ENCODE data around the gene RNASEH2A.

Gene RNASEH2A

DNA sequence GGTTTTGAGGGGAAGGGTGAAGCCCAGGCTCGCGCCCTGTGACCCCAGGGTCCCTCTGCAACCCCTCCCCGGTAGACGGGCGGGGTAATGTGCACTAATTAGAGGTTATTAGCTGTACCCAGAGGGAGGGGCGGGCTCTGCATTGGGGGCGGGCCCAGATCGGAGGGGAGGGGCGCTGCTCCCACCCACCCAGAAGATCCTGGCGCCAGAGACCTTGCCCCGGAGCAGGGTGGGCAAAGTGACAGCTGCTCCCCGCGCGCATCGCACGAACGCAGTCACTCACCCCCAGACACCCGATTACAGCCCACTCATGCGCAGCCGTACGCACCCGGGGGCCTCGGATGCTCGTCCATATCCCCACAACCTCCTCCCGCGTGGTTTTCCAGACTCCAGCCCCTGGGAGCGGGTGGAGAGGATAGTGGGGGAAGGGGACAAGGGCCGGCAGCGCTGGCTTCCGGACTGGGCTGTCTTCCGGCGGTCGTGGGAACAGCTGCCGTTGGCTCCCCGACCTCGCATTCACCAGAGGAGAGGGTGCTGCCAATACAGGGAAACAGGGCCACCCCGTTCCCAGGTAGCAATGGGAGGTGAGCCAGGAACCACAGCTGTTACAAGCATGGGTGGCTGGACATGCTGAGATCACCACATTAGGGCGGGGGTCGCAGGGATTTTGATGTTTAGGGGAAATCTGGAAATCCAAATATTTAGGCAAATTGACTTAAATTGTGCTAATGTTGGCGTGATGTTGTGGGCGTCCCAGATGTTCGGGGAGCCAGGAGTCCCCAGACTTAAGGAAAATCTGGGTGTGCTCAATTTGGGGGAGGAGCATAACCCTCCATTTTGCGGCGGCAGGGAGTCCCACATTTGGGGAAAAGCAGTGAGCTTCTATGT lies 28.1 kb upstream of the RNASEH2A start:
- H3K27ac Mint-ChIP-seq, result peak overlapping the region; percentile 87
- H3K4me3 Mint-ChIP-seq, result peak overlapping the region; percentile 83
- H3K9me3 Mint-ChIP-seq, result no peaks in the 10 kb centered on the region
- no peaks in the 10 kb centered on the region for H3K27me3 Mint-ChIP-seq
- peaks cover 37% of the 10 kb centered on the region for H3K4me1 Mint-ChIP-seq
- H3K36me3 Mint-ChIP-seq, result no peaks in the 10 kb centered on the region

DNA sequence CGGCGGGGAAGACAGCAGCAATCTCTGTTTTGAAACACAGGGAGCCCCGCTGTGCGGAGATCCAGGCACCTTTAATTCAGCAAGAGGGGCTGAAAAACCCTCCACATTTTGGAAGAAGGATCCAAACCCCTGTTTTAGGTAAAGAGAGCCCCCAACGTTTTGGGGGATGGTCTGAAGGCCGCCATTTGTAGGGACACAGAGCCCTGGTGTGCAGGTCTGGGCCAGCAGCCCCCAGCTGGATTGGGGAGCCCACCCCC lies 27.6 kb upstream of the RNASEH2A start:
- Mint-ChIP-seq H3K27me3 (no peaks in the 10 kb centered on the region), H3K4me3 (peak overlapping the region; percentile 83), H3K9me3 (no peaks in the 10 kb centered on the region), H3K36me3 (no peaks in the 10 kb centered on the region), H3K4me1 (peaks cover 35% of the 10 kb centered on the region), H3K27ac (no peak overlapping the region)

DNA sequence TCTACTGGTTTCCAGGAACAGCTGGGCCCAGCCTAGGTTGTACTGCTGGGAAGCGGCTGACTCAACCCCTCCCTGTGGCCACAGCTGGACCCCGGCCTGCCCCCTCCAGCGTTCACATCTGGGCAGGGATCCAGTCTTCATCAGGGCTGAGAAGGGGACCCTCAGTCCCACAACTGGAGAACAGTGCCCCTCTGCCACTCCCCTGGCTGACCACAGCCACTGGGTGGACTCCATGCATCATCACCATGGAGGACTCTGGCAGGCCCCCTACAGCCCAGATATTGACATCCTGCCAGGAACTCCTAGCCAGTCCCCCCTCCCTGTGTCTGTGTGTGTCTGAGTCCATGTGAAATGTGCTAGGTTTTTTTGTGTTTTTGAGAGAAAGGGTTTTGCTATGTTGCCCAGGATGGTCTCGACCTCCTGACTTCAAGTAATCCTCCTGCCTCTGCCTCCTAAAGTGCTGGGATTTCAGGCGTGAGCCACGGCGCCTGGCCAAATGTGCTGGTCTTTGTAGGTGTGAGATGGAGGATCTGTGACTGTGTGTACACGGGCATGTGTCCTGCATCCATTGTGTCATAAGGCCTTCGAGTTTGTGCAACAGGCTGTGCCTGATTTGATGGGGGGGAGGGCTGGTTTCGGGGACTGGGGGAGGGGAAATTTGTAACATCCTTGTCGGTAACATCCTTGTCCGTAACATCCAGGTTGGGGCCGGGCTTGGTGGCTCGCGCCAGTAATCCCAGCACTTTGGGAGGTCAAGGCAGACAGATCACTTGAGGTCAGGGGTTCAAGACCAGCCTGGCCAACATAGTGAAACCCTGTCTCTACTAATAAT lies 27.0 kb upstream of the RNASEH2A start:
- no peaks in the 10 kb centered on the region for H3K9me3 Mint-ChIP-seq
- no peaks in the 10 kb centered on the region for H3K27me3 Mint-ChIP-seq
- H3K27ac Mint-ChIP-seq, result peak overlapping the region; percentile 46
- peaks cover 34% of the 10 kb centered on the region for H3K4me1 Mint-ChIP-seq
- peak overlapping the region; percentile 21 for H3K4me3 Mint-ChIP-seq
- no peaks in the 10 kb centered on the region for H3K36me3 Mint-ChIP-seq

DNA sequence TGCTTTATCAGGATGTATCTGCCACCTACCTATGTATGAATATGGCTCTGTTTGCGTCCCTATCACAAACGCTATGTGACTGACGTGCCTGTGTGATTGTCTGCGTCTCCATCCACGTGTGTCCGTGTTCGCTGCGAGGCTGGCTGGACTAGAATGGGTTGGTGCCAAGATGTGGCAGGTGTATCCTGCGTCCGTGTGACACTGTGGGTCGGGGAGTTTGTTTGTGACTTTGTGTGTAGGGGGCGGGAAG lies 24.3 kb upstream of the RNASEH2A start:
- peaks cover 34% of the 10 kb centered on the region for H3K4me1 Mint-ChIP-seq
- no peaks in the 10 kb centered on the region for H3K36me3 Mint-ChIP-seq
- peak overlapping the region; percentile 87 for H3K4me3 Mint-ChIP-seq
- no peaks in the 10 kb centered on the region for H3K27me3 Mint-ChIP-seq
- H3K27ac Mint-ChIP-seq, result peak overlapping the region; percentile 97
- H3K9me3 Mint-ChIP-seq, result no peaks in the 10 kb centered on the region

DNA sequence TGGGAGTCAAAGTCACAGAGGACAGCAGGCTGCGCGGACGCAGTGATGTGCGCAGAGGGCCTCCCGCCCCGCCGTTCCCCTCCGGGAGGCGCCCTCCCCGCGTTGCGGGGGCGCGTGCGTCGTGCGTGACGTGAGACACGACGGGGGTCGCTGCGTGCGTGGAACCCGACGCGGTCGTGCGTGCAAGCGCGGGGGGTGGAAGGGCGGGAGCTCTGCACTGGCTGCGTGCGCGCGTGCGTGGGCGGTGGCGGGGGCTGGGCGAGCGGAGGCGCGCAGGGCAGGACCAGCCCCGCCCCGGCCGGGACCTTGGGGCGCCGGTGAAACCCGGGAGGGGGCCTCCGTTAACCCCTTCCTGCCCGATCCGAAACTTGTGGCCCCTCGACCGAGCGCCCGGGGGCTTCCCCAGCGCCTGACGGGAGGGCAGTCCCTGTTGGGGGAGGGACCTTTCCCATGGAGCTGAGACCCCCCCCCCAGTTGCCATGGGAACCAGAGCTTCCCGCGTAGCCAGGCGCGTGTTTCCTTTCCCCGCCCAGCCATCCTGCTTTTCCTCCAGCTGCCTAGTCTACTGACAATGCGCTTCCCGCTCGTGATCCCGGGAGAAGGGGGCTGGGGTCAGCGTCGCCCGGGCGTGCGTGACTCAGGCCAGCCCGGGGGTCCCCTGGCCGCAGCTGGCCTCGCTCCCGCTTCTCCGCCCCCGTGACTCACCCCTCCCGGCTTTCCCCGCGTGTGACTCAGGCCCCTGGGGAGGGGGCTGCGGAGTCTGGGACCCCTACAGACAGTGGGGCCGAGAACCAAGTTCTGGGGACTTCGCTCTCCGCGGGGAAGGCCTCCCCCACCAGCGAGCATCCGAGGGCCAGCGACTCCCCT lies 23.7 kb upstream of the RNASEH2A start:
- peaks cover 30% of the 10 kb centered on the region for H3K4me1 Mint-ChIP-seq
- H3K27me3 Mint-ChIP-seq, result no peaks in the 10 kb centered on the region
- H3K4me3 Mint-ChIP-seq, result peak overlapping the region; percentile 87
- H3K36me3 Mint-ChIP-seq, result no peaks in the 10 kb centered on the region
- no peaks in the 10 kb centered on the region for H3K9me3 Mint-ChIP-seq
- H3K27ac Mint-ChIP-seq, result peak overlapping the region; percentile 97

- no peaks in the 10 kb centered on the region for H3K36me3 Mint-ChIP-seq
- no peaks in the 10 kb centered on the region for H3K9me3 Mint-ChIP-seq
- H3K4me3 Mint-ChIP-seq, result peak overlapping the region; percentile 64
- H3K27me3 Mint-ChIP-seq, result no peaks in the 10 kb centered on the region
- peak overlapping the region; percentile 69 for H3K27ac Mint-ChIP-seq
- peaks cover 25% of the 10 kb centered on the region for H3K4me1 Mint-ChIP-seq
These were observed 23.0 kb upstream of the RNASEH2A start for GRCh38 chr19:12783291-12783848.

GRCh38 chr19:12783849-12784393 lies 22.5 kb upstream of the RNASEH2A start:
- Mint-ChIP-seq H3K4me1 (peaks cover 23% of the 10 kb centered on the region), H3K4me3 (peak overlapping the region; percentile 64), H3K27ac (peak overlapping the region; percentile 69), H3K9me3 (no peaks in the 10 kb centered on the region), H3K27me3 (no peaks in the 10 kb centered on the region), H3K36me3 (no peaks in the 10 kb centered on the region)

DNA sequence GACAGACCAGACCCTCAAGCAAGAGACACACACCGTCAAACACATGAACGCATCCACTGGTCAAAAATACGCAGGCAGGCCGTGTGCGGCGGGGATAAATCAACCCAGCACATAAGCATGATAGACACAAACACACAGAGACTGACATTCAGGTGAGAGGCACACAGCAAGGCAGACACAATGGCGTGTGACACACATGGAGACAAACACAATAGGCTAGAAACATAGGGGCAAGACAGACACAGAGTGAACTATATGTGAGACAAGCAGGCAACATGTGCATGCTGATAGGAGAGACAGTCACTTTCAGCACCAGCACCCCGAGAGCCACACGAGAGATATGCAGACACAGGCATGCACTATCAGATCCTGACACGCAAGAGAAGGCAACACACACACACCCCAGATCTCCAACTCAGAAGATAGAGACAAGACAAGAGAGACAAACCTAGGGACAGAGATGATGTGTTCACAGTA lies 22.0 kb upstream of the RNASEH2A start:
- H3K4me3 Mint-ChIP-seq, result no peak overlapping the region

GRCh38 chr19:12784871-12785430 lies 21.4 kb upstream of the RNASEH2A start:
- H3K27ac Mint-ChIP-seq, result no peak overlapping the region
- peaks cover 21% of the 10 kb centered on the region for H3K4me1 Mint-ChIP-seq
- no peaks in the 10 kb centered on the region for H3K36me3 Mint-ChIP-seq
- no peaks in the 10 kb centered on the region for H3K27me3 Mint-ChIP-seq
- H3K4me3 Mint-ChIP-seq, result no peak overlapping the region
- no peaks in the 10 kb centered on the region for H3K9me3 Mint-ChIP-seq

More for the DNA sequence above, 22.0 kb upstream of the RNASEH2A start:
- H3K27me3 Mint-ChIP-seq, result no peaks in the 10 kb centered on the region
- H3K27ac Mint-ChIP-seq, result no peak overlapping the region
- peaks cover 23% of the 10 kb centered on the region for H3K4me1 Mint-ChIP-seq
- no peaks in the 10 kb centered on the region for H3K9me3 Mint-ChIP-seq
- no peaks in the 10 kb centered on the region for H3K36me3 Mint-ChIP-seq

GRCh38 chr19:12785431-12786031 lies 20.9 kb upstream of the RNASEH2A start:
- H3K9me3 Mint-ChIP-seq, result no peaks in the 10 kb centered on the region
- no peaks in the 10 kb centered on the region for H3K27me3 Mint-ChIP-seq
- H3K36me3 Mint-ChIP-seq, result no peaks in the 10 kb centered on the region
- no peak overlapping the region for H3K4me3 Mint-ChIP-seq
- no peak overlapping the region for H3K27ac Mint-ChIP-seq
- H3K4me1 Mint-ChIP-seq, result peaks cover 26% of the 10 kb centered on the region

DNA sequence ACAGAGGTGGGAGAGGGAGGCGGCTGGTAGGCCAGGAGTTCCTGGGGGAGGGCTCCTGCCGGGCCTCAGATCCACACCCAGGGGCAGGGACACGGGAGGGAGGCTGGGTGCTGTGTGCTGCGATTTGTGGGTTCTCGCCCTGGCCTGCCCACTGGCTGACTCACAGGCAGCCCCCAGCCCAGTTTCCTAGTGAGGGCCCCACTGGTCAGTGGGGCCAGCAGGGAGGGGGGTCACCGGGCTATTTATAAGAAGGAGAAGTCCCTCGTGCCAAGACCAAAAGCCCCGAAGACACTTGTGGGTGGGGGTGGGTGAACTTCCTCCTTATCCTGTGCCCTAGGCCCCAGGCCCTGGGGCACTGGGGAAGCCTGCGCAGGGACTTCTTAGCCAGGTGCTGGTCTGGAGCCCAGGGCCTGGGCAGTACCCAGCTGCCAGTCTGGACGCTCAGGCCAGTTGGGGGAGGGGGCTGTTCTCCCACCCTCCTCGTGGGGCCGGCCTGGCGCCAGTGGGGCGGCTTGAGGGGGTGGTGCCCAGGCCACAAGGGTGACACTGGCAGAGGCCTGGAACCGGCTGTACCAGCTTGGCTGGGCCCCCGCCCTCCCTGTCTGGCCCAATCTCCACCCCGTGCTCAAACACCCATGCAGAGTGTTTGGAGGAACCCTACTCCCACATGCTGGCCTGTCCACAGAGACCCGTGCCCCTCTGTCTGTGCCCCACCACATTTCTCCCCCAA lies 20.1 kb upstream of the RNASEH2A start:
- Mint-ChIP-seq H3K27me3 (no peaks in the 10 kb centered on the region), H3K27ac (peak overlapping the region; percentile 24), H3K4me3 (no peak overlapping the region), H3K4me1 (peaks cover 31% of the 10 kb centered on the region), H3K9me3 (no peaks in the 10 kb centered on the region), H3K36me3 (no peaks in the 10 kb centered on the region)

DNA sequence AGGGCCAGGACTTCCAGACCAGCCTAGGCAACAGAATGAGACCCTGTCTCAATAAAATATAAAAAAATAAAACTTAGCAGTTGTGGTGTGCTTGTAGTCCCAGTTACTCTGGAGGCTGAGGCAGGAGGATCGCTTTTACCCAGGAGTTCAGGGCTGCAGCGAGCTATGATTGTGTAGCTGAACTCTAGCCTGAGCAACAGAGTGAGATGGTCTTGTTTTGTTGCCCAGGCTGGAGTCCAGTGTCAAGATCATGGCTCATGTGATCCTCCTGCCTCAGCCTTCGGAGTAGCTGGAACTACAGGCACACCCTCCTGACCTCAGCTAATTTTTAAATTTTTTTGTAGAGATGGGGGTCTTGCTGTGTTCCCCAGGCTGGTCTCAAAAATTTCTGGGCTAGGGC lies 19.4 kb upstream of the RNASEH2A start:
- no peaks in the 10 kb centered on the region for H3K9me3 Mint-ChIP-seq
- no peak overlapping the region for H3K27ac Mint-ChIP-seq
- H3K4me3 Mint-ChIP-seq, result no peak overlapping the region
- no peaks in the 10 kb centered on the region for H3K27me3 Mint-ChIP-seq
- H3K36me3 Mint-ChIP-seq, result no peaks in the 10 kb centered on the region
- peaks cover 25% of the 10 kb centered on the region for H3K4me1 Mint-ChIP-seq

DNA sequence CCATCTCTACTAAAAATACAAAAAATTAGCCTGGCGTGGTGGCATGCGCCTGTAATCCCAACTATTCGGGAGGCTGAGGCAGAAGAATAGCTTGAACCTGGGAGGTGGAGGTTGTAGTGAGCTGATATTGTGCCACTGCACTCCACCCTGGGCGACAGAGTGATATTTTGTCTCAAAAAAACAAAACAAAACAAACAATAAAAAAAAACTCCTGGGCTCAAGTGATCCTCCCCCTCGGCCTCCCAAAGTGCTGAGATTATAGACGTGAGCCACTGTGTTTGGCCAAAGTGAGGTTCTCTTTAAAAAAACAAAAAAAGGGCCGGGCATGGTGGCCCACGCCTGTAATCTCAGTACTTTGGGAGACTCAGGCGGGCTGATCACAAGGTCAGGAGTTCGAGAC lies 18.9 kb upstream of the RNASEH2A start:
- H3K9me3 Mint-ChIP-seq, result no peaks in the 10 kb centered on the region
- no peak overlapping the region for H3K4me3 Mint-ChIP-seq
- peaks cover 21% of the 10 kb centered on the region for H3K4me1 Mint-ChIP-seq
- H3K36me3 Mint-ChIP-seq, result no peaks in the 10 kb centered on the region
- H3K27me3 Mint-ChIP-seq, result no peaks in the 10 kb centered on the region
- H3K27ac Mint-ChIP-seq, result no peak overlapping the region

- Mint-ChIP-seq H3K4me1 (peaks cover 21% of the 10 kb centered on the region), H3K27me3 (no peaks in the 10 kb centered on the region), H3K4me3 (no peak overlapping the region), H3K36me3 (no peaks in the 10 kb centered on the region), H3K9me3 (no peaks in the 10 kb centered on the region), H3K27ac (peak overlapping the region; percentile 30)
These were observed 18.2 kb upstream of the RNASEH2A start for GRCh38 chr19:12788042-12788681.
